Left lung (tissue), 10 donors: Measurements from ENCODE around the gene SPOUT1. TPM values are rescaled to one million over a fixed set of nuclear protein-coding genes. Genes with fewer than 3 reads are reported as not detected.

ENCODE experiments used
- ATAC-seq: fragments of 200-7000 bp; cut with Tn5 transposase; one replicate; pipeline ENCODE4 v1.9.1; 2020; ENCODE audit warnings: moderate library complexity
- DNase-seq, 4 donors: peaks; one replicate each; pipeline ENCODE4 v3.0.0-alpha.2; 2013 to 2020
- H3K27ac ChIP-seq, 2 donors: fragments of 200-600 bp; sonication (generic) in 1 of 2; one replicate each; pipeline versions ENCODE4 v1.5.0 to v1.8.0; 2020 to 2021
- H3K27me3 ChIP-seq, 2 donors: fragments of 200-600 bp; sonication (generic) in 1 of 2; one replicate each; pipeline versions ENCODE4 v1.5.0 to v1.8.0; 2020 to 2021
- H3K36me3 ChIP-seq, 2 donors: fragments of 200-600 bp; sonication (generic) in 1 of 2; one replicate each; pipeline versions ENCODE4 v1.5.0 to v1.8.0; 2020 to 2021
- H3K4me1 ChIP-seq, 2 donors: fragments of 200-600 bp; one replicate each; pipeline ENCODE4 v1.8.0; 2021
- H3K4me3 ChIP-seq, 2 donors: fragments of 200-600 bp; sonication (generic) in 1 of 2; one replicate each; pipeline versions ENCODE4 v1.5.0 to v1.8.0; 2020 to 2021; ENCODE audit warnings: mild to moderate bottlenecking in 1 of 2
- H3K9me3 ChIP-seq, 2 donors: fragments of 200-600 bp; sonication (generic) in 1 of 2; one replicate each; pipeline versions ENCODE4 v1.5.0 to v1.8.0; 2020 to 2021
- CTCF ChIP-seq, 2 donors: fragments of 200-600 bp; sonication (generic) in 1 of 2; IDR thresholded peaks; one replicate each; pipeline versions ENCODE4 v1.5.0 to v1.8.0; 2021; ENCODE audit warnings: antibody characterized with exemption in 2 of 2
- intact Hi-C, 2 donors: fragments of 100-400 bp; cut with DNase I; formaldehyde crosslinking; loops; one replicate each; pipeline versions ENCODE4 v1.11.2 to v1.14.2; 2022
- polyA plus RNA-seq, 6 donors: library from polyadenylated mRNA; unstranded; fragments of 120-200 nt; gene quantifications; one replicate each; pipeline ENCODE4 v1.2.1, GENCODE V29; 2013; ENCODE audit not compliant: insufficient read length in 6 of 6
- total RNA-seq, 2 donors: library from RNA; stranded (reverse); fragmentation: NEBNext Ultra II Directional; extraction: Animal tissue kit (Norgen Biotek cat#: 25700); gene quantifications; one replicate each; pipeline ENCODE4 v1.2.1, GENCODE V29; 2021
- donor health status: DM: no; HTN: yes; CAD: no.
- donor health status: DM: no; HTN: no; CAD: no.

The SPOUT1 gene
- total and polyA plus RNA-seq, 8 donors: 28.0 to 49.3 (median 34.1) TPM

- no peaks in the 10 kb centered on the region for H3K9me3 ChIP-seq
- H3K4me1 ChIP-seq: peaks cover 7 to 21% of the 10 kb centered on the region in 2 donors
- H3K27ac ChIP-seq: no peak overlapping the region
- DNase-seq (no peak), ATAC-seq (no peak)
- intact Hi-C loops: no loop called here
- no peaks in the 10 kb centered on the region for H3K27me3 ChIP-seq
- H3K36me3 ChIP-seq: peaks cover 0 to 70% of the 10 kb centered on the region in 2 donors
- no peak for TF ChIP-seq CTCF (IDR thresholded peaks at IDR 0.05)
- H3K4me3 ChIP-seq: no peak overlapping the region
Measured at GRCh38 chr9:128825923-128826700, 3.5 kb downstream of the SPOUT1 start.

GRCh38 chr9:128824911-128825310 lies 4.7 kb downstream of the SPOUT1 start:
- DNase-seq (no peak), ATAC-seq (no peak)
- Histone ChIP-seq H3K4me3 (no peak overlapping the region), H3K9me3 (no peaks in the 10 kb centered on the region), H3K36me3 (peaks cover 0 to 74% of the 10 kb centered on the region in 2 donors), H3K27ac (no peak overlapping the region), H3K27me3 (no peaks in the 10 kb centered on the region), H3K4me1 (peaks cover 7 to 18% of the 10 kb centered on the region in 2 donors)
- intact Hi-C loops: no loop called here
- no peak for TF ChIP-seq CTCF (IDR thresholded peaks at IDR 0.05)

GRCh38 chr9:128823903-128824406 lies 5.6 kb downstream of the SPOUT1 start:
- Histone ChIP-seq H3K27me3 (peaks cover 0 to 5% of the 10 kb centered on the region in 2 donors), H3K4me3 (no peak overlapping the region), H3K36me3 (peaks cover 0 to 74% of the 10 kb centered on the region in 2 donors), H3K27ac (no peak overlapping the region), H3K4me1 (peaks cover 11 to 22% of the 10 kb centered on the region in 2 donors), H3K9me3 (no peaks in the 10 kb centered on the region)
- DNase-seq: no peak
- no peak for TF ChIP-seq CTCF (IDR thresholded peaks at IDR 0.05)
- ATAC-seq: no peak
- intact Hi-C loops: no loop called here

- Histone ChIP-seq H3K4me1 (peaks cover 6 to 18% of the 10 kb centered on the region in 2 donors), H3K27me3 (peaks cover 0 to 7% of the 10 kb centered on the region in 2 donors), H3K27ac (no peak overlapping the region), H3K4me3 (no peak overlapping the region), H3K36me3 (peaks cover 0 to 74% of the 10 kb centered on the region in 2 donors), H3K9me3 (no peaks in the 10 kb centered on the region)
- TF ChIP-seq CTCF (IDR thresholded peaks at IDR 0.05): no peak
- no peak for ATAC-seq
- intact Hi-C loops: no loop called here
- DNase-seq: no peak
Measured at GRCh38 chr9:128823362-128823902, 6.2 kb downstream of the SPOUT1 start.

- no peak for TF ChIP-seq CTCF (IDR thresholded peaks at IDR 0.05)
- Histone ChIP-seq H3K36me3 (peaks cover 0 to 68% of the 10 kb centered on the region in 2 donors), H3K27ac (no peak overlapping the region), H3K9me3 (no peaks in the 10 kb centered on the region), H3K4me3 (no peak overlapping the region), H3K4me1 (peaks cover 5 to 12% of the 10 kb centered on the region in 2 donors), H3K27me3 (peaks cover 0 to 7% of the 10 kb centered on the region in 2 donors)
- no peak for ATAC-seq
- intact Hi-C loops: no loop called here
- no peak for DNase-seq
Measured at GRCh38 chr9:128822407-128823042, 7.1 kb downstream of the SPOUT1 start.
